NCI-H2227 (cell line): ENCODE data around the gene COL23A1.

Source experiments
- DNase-seq: peaks from one replicate; lab custom pipeline; 2025; ENCODE audit not compliant: unreplicated experiment; lab: John Stamatoyannopoulos, UW

Gene COL23A1

GRCh38 chr5:178426326-178427130 is 163.7 kb downstream of the COL23A1 start:
- DNase-seq = no peak

DNA sequence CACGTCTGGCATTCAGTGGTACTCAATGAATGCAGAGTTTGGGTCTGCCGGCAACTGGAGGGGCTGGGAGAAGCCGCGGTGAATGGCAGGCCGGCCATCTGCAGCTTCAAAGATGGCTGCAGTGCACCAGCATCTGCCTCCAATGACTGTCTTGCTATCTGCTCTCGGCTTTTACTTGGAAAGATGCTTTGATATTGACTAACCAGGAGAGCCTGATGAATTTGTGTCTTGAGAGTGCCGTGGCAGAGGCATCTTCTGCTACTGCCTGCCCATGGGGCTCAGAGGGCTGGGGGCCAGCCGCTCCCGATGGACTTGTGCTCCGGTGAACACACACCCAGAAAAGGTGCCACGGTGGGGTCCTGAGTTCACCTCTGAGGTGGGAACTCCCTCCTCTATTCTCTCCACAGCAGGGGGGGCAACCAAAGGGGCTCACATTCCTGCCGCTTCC is 164.5 kb downstream of the COL23A1 start:
- no peak for DNase-seq

GRCh38 chr5:178424810-178425177 is 165.4 kb downstream of the COL23A1 start:
- DNase-seq = no peak

DNA sequence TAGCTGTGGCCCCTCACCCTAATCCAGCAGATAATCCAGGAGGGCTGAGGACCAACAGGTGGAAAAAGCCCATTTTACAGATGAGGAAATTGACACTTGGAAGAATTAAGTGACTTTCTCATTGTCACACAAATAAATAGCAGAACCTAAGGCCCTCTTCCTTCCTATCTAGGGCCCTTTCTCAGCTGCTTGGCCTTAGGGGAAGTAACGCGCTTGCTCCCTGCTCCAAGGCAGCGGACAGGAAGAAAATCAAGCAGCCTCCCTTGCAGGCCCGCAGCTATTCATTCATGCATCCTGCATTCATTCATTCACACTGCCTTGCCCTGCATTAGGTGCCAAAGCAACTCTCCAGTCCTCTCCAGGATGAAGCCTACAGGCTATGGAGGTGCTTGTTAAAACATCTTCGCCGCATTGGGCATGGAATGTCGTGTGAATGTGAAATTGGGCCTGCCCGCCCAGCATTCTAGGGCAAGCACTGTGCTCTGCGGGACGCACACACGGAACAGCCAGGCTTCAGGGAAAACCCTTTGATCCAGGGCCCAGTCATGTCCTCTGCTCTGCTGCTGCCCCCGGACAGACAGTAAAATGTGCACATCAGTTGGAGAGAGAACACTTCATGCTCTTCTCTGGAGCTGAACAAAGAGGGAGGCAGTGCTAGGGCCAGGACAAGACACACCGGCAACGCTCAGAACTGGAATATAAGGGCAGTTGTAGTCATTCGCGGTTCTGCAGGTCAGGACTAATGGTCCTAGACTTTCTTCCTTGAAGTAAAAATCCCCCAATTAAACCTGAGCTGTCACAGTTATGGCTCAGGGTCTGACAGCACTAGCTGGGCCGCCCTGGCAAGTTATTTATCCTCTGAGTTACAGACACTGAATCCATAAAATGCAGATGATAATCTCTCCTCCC is 166.0 kb downstream of the COL23A1 start:
- DNase-seq = no peak

- no peak for DNase-seq
Observed at GRCh38 chr5:178423431-178423830, 166.8 kb downstream of the COL23A1 start.

GRCh38 chr5:178422400-178422775 is 167.8 kb downstream of the COL23A1 start:
- DNase-seq = no peak

- DNase-seq = no peak
Observed at GRCh38 chr5:178421699-178422399, 168.3 kb downstream of the COL23A1 start.

DNA sequence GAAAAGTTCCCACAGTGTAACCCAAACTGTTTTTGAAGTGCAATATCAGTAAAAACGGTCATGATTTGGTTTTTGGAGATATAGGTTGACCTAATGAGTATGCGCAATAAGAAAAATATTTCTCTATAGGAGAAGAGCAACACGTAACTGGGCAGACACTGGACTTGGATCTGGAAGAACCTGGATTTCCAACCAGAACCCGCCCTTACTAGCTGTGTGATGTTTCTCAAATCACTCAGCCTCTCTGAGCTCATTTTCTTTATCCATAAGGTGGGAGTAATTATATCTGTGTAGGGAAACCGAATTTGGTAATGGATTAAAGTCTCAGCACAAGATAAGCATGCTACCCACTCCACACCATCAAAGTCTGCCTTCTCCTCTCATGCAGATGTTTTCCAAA is 169.1 kb downstream of the COL23A1 start:
- no peak for DNase-seq

DNA sequence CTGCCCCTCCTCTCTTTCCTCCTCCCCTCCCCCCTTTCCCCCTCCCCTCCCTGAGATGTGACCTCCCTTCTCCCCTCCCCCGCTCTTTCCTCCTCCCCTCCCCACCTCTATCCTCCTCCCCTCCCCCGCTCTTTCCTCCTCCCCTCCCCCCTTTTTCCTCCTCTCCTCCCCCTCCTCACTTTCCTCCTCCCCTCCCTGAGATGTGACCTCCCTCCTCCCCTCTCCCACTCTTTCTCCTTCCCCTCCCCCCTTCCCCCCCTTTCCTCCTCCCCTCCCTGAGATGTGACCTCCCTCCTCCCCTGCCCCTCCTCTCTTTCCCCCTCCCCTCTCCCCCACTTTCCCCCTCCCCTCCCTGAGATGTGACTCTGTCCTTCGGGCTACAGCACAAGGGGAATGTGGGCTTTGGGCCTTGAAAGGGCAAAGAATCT is 169.8 kb downstream of the COL23A1 start:
- no peak for DNase-seq

GRCh38 chr5:178419651-178420050 is 170.5 kb downstream of the COL23A1 start:
- no peak for DNase-seq

- DNase-seq = no peak
Observed at GRCh38 chr5:178419196-178419595, 171.0 kb downstream of the COL23A1 start.

DNA sequence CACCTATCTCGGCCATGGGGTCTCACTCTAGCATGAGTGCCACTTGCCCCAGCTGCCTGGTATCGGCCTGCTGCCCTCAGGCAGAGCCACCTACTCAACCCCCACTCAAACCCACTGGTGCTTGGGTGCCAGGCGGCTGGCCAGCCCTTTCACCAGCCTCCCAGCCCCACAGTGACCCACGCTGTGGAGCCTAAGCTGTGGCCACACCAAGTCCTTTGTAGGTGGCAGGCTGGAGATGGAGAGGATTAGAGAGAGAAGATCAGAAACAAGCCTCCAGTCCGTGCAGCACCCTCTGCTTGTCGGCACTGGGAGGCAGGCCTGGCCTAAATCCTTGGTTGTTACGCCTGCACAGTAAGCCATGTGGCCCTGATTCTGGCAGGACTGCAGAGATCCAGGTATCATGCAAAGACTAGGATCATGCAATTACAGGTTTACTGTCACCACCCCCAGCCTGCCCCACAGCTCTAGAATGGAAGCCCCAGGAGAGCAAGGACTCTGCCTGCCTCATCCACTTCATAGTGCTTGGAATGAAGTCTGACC is 171.7 kb downstream of the COL23A1 start:
- no peak for DNase-seq

DNA sequence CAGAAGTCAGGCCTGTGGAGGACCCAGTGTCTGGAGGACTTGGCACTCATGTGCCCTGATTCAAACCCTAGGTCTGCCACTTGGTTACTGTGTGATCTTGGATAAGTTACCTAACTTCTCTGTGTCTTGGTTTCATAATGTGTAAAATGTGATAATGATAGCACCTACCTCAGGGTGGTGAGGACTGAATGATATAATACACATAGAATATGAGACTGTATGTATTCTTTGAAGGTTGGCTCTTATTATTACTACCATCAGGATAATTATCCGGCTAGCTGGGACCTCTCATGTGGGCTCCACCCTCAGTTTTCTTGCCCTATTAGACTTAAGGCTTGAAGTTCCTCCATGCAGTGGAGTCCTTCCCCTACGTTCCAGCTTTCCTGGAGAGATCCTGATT is 172.2 kb downstream of the COL23A1 start:
- no peak for DNase-seq

- no peak for DNase-seq
Observed at GRCh38 chr5:178417391-178417811, 172.8 kb downstream of the COL23A1 start.

- DNase-seq = no peak
Observed at GRCh38 chr5:178416919-178417318, 173.3 kb downstream of the COL23A1 start.

GRCh38 chr5:178416206-178416882 is 173.8 kb downstream of the COL23A1 start:
- DNase-seq = no peak

DNA sequence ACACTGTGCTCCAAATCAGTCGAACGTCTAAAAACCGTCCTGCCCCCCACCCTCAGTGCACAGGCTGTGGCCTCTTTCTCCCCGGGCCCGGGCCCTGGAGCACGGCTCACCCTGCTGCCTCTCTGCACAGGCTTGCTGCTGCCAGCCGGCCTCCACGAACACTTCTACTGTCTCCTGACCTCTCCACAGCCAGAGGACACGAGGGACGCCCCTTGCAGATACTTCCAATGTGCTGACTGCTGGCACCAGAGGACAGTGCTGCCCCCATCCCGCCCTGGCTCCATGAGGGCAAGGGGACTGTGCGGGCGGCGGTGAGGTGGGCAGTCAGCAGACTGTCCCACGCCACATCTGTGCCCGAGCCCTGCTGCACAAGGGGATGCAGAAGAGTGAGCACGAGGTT is 174.8 kb downstream of the COL23A1 start:
- no peak for DNase-seq

DNA sequence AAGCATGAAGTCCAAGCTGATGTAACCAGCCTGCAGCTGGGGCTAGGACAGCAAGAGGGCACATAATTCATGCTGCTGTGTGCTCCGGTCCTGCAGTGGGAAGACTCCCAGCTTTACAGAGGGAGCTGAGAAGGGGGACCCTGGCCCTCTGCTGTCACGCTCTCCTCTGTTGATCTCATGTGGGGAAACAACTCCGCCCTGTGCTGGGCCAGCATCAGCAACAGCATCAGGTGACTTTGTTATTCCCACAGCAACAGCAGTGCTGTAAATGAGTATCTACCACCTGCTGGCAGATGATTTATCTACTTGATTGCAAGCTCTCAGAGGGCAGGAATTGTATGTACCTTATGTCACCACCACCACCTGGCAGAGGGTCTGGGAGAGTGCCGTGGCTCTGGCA is 176.2 kb downstream of the COL23A1 start:
- DNase-seq = no peak

DNA sequence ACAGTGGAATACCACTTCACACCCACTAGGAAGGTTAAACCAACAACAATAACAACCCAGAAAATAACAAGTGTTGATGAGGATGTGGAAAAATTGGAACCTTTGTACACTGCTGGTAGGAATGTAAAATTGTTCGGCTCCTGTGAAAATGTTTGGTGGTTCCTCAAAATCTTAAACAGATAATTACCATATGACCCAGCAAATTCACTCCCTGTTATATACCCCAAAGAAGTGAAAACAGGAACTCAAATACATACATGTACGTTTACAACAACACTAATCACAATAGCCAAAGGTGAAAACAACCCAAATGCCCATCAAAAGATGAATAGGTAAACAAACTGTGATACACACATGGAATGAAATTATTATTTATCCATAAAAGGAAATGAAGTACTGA is 179.1 kb downstream of the COL23A1 start:
- no peak for DNase-seq

GRCh38 chr5:178407646-178408045 is 182.5 kb downstream of the COL23A1 start:
- DNase-seq = no peak

GRCh38 chr5:178404987-178405386 is 185.2 kb downstream of the COL23A1 start:
- DNase-seq = no peak
